Activated gamma-delta T cell treated with anti-CD3 and anti-CD28 coated beads, Interleukin-2, amount 50 U/mL, for 16 hours (primary cell): ENCODE measurements around the gene KRT24.
"Not testable (repeated sequence)": the region's sequence is repeated elsewhere in the genome, so short reads cannot be mapped to it uniquely, and the experiment has no call there.

Experiments
- DNase-seq: peaks from one replicate; pipeline ENCODE4 v3.0.0-alpha.2; 2020; ENCODE audit warnings: low read depth

KRT24 gene

GRCh38 chr17:40703652-40704051 lies at the start of gene KRT24:
KRT24 (minus strand) TSS chr17:40703752; CDS start chr17:40703693, 59 bp downstream.
- DNase-seq, result no peak

GRCh38 chr17:40751065-40751464 lies 47.5 kb upstream of the KRT24 start:
- DNase-seq, result no peak

GRCh38 chr17:40750391-40750790 lies 46.8 kb upstream of the KRT24 start:
- DNase-seq, result no peak

GRCh38 chr17:40748666-40749065 lies 45.1 kb upstream of the KRT24 start:
- not testable (repeated sequence) for DNase-seq

GRCh38 chr17:40738553-40738952 lies 35.0 kb upstream of the KRT24 start:
- no peak for DNase-seq

GRCh38 chr17:40735016-40735415 lies 31.5 kb upstream of the KRT24 start:
- DNase-seq, result no peak

- DNase-seq, result no peak
These were observed 30.5 kb upstream of the KRT24 start for GRCh38 chr17:40734018-40734417.

GRCh38 chr17:40730970-40731369 lies 27.4 kb upstream of the KRT24 start:
- DNase-seq, result no peak

- no peak for DNase-seq
These were observed 24.1 kb upstream of the KRT24 start for GRCh38 chr17:40727447-40728231.

GRCh38 chr17:40726919-40727318 lies 23.4 kb upstream of the KRT24 start:
- DNase-seq, result no peak

GRCh38 chr17:40724656-40725055 lies 21.1 kb upstream of the KRT24 start:
- no peak for DNase-seq

GRCh38 chr17:40722241-40722640 lies 18.7 kb upstream of the KRT24 start:
- no peak for DNase-seq

GRCh38 chr17:40720899-40721298 lies 17.3 kb upstream of the KRT24 start:
- no peak for DNase-seq

- no peak for DNase-seq
These were observed 15.4 kb upstream of the KRT24 start for GRCh38 chr17:40718930-40719329.

- no peak for DNase-seq
These were observed 14.2 kb upstream of the KRT24 start for GRCh38 chr17:40717776-40718175.

GRCh38 chr17:40714473-40714872 lies 10.9 kb upstream of the KRT24 start:
- DNase-seq, result no peak

- no peak for DNase-seq
These were observed 4.2 kb upstream of the KRT24 start for GRCh38 chr17:40707745-40708144.

GRCh38 chr17:40705584-40705983 lies 2.0 kb upstream of the KRT24 start:
- no peak for DNase-seq

- no peak for DNase-seq
These were observed 1.3 kb downstream of the KRT24 start for GRCh38 chr17:40702271-40702670.

GRCh38 chr17:40699853-40700252 lies 3.7 kb downstream of the KRT24 start:
- no peak for DNase-seq

GRCh38 chr17:40699371-40699770 lies 4.2 kb downstream of the KRT24 start:
- no peak for DNase-seq

GRCh38 chr17:40697297-40697696 lies 6.3 kb downstream of the KRT24 start:
- no peak for DNase-seq

- DNase-seq, result no peak
These were observed 6.9 kb downstream of the KRT24 start for GRCh38 chr17:40696651-40697072.

- no peak for DNase-seq
These were observed 7.6 kb downstream of the KRT24 start for GRCh38 chr17:40695874-40696472.
